HG03159 (cell line): Measurements from ENCODE around the gene PRKCA.

Experiments used
- ATAC-seq: cut with Tn5 transposase; IDR thresholded peaks from one replicate; pipeline ENCODE4 v1.9.1; 2021; ENCODE audit warnings: mild to moderate bottlenecking, moderate library complexity; ENCODE audit not compliant: unreplicated experiment

PRKCA gene

DNA sequence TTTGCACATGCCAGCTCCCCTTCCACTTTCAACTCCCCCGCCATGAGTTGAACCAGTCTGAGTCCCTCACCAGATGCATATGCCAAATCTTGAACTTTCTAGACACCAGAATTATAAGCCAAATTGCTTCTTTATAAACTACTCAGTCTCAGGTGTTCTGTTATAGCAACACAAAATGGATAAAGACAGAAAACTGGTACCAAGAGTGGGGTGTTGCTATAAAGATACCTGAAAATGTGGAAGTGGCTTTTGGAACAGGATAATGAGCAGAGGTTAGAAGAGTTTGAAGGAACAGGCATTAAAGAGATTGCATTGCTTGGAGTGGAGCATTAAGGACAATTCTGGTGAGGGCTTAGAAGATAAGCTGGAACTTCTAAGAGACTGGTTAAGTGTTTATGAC is 515.3 kb downstream of the PRKCA start:
- ATAC-seq = no peak

DNA sequence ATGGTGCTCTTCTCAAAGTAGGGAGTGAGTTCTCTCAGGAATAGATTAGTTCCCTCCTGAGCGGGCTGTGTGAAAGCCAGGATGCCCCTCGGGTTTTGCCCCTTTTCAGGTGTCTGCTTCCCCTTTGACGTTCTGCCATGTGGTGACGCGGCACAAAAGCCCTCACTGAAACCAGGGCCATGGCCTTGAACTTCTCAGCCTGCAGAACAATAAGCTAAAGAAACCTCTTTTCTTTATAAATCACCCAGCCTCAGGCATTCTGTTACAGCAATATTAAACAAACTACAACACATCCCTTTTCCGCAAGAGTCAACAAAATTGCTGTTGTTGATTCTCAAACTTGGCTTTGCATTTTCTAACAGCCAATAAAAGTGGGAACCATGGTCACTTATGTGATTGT is 517.1 kb downstream of the PRKCA start:
- no peak for ATAC-seq

DNA sequence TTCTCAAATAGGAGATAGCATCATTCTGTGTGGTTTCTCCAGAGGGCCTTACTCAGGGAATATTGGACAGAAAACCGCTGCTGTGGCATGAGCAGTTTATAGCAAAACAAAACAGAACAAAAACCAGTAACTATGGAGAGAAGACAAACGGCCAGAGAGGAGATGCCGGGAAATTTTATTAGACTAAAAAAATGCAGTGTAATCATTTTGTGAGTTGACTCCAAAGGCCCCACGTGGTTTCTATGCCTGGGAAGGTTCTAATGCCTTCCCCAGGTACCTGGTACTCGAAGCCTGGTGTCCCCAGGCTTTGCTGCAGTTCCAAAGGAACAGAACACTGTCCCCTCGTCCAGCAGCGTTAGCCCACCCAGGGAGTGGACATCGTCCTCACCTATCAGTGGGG is 519.6 kb downstream of the PRKCA start:
- no peak for ATAC-seq

DNA sequence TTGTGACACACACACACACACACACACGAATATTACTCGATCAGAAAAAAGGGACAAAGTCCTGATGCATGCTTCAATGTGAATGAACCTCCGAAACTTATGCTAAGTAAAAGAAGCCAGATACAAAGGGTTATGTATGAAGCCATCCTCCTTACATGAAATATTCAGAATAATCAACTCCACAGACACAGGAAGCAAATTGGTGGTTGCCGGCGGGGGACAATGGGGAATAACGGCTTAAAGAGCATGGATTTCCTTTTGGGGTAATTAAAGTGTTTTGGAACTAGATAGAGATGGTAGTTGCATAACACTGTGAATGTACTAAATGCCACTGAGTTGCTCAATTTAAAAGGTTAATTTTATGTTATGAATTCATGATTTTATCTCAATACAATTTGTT is 524.4 kb downstream of the PRKCA start:
- ATAC-seq = no peak

DNA sequence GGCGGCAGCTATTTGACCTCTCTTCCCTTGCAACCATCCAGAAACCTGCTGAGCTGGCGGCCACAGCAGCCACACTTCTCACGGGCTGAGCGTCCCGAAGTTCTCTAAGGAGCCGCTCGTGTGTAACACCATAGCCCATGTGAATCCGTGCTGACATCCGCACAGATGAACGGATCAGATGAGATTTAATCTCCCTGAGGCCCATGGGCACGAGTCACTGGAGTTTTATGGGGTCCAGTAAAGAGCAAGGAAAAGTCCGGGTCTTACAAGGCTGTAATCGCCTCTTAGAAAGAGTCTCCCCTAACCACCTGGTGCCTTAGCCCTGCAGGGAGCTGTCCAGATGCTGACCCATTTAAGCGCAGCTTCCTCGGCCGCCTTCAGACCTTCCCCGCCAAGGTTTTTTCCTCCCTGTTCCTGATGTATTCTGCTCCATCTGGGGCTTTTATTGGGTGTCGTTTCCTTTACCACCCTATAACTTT is 527.0 kb downstream of the PRKCA start:
- ATAC-seq = no peak

DNA sequence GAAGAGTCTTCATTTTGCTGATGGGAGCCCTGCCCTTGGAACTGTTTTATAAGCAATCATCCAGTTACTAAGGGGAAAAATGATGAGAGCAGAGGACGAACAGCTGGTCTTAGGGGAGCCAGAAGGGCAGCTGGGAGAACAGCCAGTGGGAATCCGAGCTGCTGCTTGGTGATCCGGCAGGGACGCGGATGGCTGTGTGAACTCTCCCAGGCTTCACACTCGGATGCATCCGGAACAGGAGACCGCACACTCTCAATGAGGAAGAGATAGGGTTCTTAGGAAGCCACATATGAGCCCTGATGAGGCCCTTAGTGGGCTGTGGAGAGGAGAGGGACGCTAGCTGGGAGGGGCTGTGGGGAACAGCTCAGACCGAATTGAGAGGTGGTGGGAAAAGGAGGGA is 527.5 kb downstream of the PRKCA start:
- ATAC-seq = no peak

DNA sequence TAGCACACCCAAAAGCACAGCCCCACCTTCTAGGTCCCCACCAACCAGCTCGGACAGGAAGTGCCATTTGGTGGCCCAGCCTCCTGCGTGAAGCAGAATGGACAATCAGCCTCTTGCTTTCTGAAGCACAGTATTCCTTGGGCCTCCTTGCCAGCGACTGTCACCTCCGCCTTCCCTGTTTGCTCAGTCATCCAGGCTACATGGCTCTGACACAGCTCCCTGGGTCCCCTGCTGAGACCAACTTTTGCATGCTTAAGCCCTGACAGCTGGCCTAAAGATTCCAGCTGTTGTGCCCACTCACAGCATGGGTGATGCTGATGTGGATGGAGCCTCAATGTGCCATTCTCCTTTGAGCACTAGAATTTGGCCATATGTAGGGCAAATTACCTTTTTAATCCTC is 528.0 kb downstream of the PRKCA start:
- ATAC-seq = no peak

DNA sequence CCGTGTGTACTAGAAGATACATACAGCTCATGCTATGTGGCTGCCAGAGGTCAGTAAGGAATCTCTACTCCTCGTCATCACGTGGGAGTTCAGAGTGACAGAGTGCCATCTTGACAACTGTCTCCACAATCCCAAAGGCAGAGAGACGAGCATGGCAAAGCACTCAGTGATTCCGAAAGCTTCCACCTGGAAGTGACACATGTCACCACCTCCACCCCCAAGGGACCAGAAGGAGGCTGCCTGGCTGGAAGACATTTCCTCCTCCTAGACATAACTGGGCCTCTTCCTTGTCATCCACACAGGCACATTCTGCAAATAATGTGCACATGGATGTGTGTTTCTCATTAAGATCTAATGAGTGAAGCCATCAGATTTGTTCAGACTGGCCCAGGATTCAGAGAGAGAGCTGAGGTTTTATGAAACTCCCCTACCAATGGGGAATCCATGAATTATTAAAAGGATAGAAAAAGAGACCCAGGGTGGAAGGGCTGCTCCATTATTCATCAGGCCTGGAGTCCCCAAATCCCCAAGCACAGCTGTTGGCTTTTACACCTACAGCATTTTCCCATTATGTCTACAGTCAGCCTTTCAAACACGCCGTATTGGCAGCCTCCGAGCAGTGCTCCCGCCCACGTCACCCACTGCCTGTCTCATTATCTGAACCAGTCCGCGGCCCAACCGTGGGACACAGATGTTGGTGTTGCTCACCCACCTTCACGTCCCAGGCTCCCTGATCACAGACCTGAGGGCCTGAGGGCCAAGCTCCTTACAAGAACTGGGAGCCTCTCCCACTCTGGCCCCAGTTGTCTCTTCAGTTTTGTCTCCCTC is 529.2 kb downstream of the PRKCA start:
- ATAC-seq = no peak

DNA sequence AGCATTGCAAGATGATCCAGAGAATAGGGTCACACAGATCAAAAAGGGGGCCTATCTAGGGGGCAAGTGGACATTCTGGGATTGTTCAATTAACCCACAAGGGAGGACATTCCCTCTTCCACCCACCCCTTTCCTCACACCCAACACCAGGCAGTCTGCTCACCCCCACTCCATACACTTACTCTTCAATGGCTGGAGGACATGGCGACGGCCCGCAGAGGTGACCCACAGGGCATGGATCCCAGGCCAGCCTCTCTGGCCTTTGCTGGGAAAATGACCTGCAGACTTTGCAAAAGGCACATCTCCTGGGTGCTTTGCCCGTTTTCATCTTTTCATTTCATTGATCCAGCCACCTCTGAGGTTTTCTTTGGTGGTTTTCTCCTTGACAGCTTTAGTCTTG is 530.8 kb downstream of the PRKCA start:
- no peak for ATAC-seq

DNA sequence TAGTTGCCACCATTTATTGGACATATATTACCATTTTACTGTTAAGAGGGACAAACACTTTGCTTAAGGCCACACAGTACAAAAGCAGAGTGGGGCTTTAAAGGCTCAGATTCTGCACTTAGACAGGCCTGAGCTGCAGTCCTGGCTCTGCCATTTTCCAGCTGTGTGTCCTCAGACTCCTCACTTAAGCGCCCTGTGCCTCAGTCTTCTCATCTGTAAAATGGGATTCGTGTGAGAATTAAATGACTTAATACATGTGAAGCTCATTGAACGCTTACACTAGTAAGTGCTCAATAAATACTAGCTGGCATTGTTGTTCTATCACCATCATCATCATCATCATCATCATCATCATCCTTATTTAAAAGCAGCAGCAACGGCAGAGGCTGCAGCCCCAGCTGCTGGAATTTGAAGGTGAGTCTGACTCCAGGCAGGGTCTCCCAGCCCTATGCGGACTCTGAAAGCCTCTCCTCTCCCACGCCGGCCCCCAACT is 532.1 kb downstream of the PRKCA start:
- no peak for ATAC-seq

DNA sequence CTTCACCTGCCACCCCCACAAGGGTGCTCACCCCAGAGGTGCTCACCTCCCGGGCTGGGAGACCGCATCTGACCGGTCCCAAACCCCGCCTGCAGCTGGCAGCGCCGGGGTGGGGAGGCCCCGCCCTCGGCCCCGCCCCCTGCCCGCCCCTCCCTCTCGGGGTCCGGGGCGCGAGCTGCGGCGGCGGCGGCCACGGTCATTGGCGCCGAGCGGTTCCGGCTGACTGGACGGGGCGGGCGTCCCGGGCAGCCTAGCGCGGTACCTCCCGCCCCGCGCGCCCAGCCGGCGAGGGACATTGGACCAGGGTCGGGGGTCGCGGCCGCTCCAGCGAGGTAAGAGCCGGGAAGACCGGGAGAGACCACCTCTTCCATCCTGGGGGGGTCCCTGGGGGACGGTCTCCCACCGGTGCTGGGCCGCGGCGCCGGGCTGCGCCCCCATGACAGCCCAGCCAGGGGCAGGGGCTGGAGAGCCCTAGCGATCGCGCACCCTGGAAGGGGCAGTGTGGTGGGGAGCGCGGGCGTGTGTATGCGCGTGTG is 532.6 kb downstream of the PRKCA start, which contains the start of gene CACNG5:
CACNG5 (plus strand) TSS at position 199 of the 536 bp plus-strand sequence. CDS start 42,216 bp downstream, outside the sequence.
- ATAC-seq = no peak

DNA sequence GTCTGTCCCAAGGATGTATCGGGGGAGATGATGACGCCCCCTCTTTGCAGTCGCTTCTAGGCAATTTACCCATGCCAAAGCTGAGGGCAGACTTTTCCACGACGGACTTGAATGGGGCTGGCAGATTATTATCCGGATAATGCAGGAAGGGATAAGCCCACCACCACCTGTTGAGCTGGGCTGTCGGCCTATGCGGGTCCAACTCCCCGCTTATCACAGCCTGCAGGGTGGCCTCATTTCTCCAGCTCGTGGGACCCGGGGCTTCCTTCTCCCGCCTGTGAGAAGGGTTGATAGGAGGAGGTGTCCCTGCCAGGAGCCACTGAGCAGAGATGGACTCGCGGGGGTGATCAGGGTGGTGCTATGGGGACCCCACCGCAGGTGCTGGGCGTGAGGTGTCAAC is 533.1 kb downstream of the PRKCA start:
- no peak for ATAC-seq

DNA sequence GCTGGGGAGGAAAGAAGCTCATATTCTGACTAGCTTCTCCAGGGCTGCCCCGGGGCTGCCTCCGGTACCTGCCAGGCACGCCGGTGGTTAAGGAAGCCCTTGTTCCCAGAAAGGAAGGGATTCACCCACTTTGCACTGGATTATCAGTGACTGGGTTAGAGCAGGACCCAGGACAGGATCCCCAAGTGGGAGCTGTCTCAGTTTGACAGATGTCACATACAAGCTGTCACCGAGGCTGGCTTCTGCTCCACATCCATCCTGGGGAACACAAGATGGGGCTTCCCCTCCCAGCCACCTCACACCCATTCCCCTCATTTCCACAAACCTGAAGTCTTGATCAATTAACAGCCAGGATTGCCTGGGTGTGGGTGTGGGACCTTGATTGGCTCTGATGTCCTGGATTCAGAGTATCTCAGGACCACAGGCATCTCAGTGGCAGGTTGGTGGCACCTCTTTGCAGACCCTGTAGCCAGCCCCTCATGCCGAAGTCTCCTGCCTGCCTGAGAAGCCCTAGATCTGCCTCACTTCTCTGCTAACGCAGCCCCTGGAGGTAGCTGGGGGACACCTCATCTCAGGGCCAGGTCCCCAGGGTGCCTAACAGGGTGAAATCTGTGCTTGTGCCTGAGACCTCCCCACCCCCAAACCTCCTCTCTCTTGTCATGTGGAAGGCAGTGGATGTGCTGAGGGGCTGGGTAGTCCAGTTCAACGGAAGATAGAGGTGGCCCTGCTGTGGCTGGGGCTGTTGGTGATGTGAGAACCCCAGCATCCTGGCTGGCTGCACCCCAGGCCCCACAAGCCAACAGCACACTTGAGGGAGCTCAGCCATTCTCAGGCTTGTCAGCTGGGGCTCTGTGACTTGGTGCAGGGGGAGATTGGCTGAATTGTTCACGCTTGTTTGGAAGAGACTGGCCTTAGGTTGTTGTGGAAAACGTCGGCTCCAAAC is 533.9 kb downstream of the PRKCA start:
- ATAC-seq = no peak

DNA sequence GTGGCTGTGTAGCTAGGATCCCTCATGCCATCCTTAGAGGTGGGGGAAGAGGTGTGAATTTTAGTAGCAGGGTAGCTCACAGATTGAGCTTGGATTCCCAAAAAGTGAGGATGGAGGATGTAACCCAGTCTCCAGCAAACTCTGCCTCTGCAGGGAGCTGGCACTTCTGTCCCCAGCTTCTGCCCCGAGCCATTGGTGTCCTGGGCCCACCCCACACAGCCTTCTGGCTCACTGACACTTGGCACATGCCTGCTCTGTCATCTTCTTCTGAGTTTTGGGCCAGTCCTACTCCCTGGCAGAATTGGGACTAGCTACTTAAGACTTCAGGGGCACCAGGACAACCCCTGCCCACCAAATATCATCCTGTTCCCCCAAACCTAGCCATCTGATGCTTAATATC is 534.8 kb downstream of the PRKCA start:
- no peak for ATAC-seq

DNA sequence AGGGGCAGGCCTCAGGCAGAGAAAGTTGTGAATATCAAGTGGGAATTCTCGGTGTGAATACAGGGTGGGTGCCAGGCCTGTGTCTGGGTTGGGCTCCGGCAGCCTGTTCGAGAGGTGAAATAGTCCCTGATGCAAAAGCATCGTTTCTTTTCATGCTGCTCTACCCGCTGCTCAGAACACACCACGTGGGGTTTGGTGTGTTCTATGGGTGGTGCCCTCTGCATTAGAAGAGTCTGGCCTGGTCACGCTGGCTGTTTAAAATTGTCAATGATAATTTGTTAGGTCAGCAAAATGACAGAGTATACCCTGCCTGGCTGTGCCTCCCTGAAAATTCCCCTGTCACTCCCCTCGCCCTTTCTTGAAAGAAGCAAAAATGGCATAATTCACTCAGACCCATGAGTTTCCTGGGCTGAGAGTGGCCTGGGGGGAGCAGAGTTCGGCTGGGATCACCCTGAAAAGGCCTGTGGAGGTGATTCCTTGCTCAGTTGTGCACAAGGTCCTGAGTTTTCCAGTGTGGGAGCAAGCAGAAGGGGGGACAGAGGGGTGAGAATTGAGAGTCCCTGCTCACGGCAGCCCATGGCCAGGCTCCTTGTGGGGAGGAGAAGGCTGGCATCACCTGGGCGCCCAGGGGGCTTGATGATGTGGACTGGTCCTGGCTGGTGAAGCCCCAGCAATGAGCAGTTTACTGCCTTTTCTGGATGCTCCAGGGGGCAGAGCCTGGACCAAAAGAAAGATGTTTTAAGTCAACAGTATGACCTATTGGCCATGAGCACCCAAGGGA is 535.7 kb downstream of the PRKCA start:
- no peak for ATAC-seq

DNA sequence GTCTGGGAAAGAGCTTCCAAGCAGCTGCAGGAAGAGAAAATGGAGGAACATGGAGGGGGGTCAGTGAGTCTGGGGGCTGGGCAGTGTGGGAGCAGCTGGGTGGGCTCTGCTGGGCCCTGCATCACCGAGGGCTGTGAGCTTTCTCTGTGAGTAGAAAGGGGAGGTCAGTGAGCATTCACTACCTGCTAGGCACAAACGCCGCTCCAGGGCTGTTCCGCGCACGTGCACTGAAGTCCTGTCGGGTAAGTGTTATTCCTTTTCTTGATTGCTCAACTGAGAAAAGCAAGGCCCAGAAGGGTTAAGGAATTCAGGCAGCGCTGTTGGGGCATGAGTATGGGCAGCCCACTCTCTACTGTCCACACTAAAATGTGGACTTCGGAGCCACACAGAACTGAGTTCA is 537.2 kb downstream of the PRKCA start:
- ATAC-seq = no peak

DNA sequence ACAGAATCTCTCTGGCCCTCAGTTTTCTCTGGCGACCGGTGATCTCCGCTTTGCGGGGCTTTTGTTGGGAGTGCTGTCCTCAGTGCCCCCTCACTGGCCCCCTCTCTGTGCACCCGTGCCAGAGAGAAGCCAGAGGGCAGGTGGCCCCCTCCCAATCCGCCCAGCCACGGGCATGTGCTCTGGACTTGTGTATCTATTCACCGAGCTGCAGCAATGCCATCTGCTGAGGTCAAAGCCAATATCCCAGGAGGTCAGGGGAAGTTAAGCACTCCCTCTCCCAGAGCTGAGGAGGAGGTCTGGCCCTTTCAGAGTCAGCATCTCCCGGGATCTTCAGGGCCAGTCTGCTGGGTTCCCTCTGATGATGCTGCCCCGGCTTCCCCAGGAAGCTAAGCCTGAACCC is 537.6 kb downstream of the PRKCA start:
- no peak for ATAC-seq

DNA sequence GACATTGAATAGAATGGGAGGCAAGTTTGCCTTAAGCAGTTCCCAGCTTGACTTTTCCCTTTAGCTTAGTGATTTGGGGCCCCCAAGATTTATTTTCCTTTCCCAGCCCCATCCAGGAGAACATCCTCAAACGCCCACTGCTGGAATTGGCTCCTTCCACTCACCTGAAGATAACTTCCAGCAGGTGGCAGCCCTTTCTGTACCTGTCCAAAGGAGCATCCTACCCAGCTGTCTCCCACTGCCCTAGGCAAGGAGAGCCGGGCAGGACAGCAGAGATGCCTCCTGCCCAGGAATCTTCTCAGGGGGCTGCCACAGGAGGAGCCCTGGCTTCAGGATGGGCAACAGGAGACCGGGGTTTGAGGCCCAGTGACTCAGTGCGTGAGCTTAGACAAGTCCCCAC is 538.9 kb downstream of the PRKCA start:
- ATAC-seq = no peak

DNA sequence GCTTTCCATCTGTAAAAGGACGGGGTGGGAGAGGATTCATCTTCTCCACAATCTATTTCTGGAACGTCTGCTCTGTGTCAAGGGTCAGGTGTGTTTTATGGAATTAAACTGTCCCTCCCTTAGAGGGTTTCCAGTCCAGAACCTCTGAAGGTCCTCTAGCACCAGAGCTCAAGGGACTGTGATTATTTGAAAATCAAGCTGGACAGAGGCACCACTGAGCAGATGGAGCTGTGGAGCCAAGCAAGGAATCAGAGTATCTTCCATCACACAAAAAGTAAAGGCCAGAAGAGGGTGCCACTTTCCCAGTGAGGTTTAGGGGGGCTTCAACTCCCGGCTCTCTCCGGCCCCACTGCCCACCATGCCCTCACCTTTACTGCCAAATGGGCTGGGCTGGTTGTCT is 539.3 kb downstream of the PRKCA start:
- no peak for ATAC-seq

DNA sequence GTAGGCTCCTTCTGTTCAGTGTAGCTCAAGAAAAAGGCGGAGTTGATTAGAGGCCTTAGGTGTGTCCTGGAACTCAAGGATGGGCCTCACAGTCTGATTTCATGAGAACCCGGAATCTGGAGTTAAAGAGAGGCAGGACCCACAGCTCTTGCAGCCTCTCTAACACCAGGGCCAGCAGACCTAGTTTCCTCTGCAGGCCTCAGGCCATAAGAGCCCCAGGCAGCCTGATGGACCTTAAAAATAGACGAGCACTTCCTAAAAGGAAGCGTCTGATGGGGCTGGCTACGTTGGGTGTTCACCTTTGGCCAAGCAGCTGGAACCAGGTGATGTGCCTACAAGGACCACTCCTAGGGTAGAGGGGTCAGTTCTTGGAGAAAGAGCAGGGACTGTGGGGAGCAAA is 540.1 kb downstream of the PRKCA start:
- no peak for ATAC-seq

DNA sequence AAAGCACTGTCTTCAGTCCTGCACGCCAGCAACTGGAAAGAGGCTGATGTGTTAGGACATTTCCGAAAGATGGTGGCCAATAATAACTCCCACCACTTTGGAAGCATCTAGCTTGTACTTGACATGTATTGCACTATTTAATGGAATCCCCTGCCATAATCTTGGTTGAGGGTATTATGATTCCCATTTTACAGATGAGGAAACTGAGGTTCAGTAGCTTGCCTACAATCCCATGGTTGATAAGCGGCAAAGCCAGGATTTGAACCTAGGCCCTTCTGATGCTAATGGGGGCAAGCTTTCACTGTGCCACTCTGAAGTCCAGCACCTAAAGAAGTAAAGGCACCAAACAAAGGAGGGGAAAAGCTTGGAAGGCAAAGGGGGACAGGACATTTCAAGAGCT is 540.5 kb downstream of the PRKCA start:
- no peak for ATAC-seq
